GM21360 (cell line): ENCODE results near the gene LIMS2.
A peak's percentile ranks its signal among the peaks of the same experiment; 100 is the strongest.

Experiments used
- ATAC-seq: cut with Tn5 transposase; IDR thresholded peaks from one replicate; pipeline ENCODE4 v1.9.1; 2021; ENCODE audit warnings: mild to moderate bottlenecking, moderate library complexity; ENCODE audit not compliant: unreplicated experiment

LIMS2 gene

DNA sequence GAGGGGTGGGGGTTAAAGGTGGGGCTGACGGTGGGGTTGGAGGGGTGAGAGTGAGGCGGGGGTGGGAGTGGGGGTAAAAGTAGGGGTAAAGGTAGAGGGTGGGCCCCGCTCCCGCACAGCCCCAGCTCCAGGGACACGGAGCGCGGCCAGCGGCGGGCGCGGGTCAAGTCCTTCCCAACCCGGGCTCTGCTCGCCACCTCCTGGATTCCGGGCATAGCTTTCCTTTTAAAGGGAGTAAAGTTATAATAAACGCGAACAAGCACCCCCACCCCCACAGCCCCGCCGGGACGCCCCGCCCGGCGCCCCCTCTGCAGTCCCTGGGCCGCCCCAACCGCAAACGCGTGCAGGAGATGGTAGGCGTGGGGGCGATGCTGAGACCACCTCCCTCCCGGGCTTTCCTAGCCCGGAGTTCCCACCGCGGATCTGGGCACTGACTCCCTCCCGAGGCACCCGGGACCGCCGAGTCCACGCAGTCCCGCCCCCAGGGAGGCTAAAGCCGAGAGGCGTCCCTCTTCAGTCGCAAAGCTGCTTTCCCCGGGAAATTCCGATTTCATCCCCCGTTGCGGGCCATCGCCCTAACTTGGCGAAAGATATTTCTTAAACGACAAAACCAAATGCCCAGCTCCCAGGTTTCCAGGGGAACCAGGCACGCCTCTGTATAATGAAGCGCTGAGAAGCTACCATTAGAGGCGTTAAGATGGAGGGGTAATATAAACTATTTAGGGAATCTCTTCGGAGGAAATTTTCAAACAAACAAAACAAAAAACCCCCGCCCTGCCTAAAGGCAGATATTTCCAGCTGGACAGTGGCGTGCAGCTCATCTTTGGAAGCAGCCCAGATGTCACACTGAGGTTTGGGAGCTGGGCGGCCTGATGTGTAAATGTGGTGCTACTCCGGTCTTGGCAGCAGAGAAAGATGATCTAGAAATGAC is at the start of gene LIMS2:
TSS of gene LIMS2 (minus strand) at position 200 of the 931 bp plus-strand sequence. CDS start 506 bp downstream, outside the sequence.
- no peak for ATAC-seq

GRCh38 chr2:127722807-127723206 is 47.5 kb upstream of the LIMS2 start:
- ATAC-seq: no peak

- ATAC-seq: no peak
These were observed 46.6 kb upstream of the LIMS2 start for GRCh38 chr2:127721978-127722355.

- ATAC-seq: no peak
These were observed 46.1 kb upstream of the LIMS2 start for GRCh38 chr2:127721311-127721977.

DNA sequence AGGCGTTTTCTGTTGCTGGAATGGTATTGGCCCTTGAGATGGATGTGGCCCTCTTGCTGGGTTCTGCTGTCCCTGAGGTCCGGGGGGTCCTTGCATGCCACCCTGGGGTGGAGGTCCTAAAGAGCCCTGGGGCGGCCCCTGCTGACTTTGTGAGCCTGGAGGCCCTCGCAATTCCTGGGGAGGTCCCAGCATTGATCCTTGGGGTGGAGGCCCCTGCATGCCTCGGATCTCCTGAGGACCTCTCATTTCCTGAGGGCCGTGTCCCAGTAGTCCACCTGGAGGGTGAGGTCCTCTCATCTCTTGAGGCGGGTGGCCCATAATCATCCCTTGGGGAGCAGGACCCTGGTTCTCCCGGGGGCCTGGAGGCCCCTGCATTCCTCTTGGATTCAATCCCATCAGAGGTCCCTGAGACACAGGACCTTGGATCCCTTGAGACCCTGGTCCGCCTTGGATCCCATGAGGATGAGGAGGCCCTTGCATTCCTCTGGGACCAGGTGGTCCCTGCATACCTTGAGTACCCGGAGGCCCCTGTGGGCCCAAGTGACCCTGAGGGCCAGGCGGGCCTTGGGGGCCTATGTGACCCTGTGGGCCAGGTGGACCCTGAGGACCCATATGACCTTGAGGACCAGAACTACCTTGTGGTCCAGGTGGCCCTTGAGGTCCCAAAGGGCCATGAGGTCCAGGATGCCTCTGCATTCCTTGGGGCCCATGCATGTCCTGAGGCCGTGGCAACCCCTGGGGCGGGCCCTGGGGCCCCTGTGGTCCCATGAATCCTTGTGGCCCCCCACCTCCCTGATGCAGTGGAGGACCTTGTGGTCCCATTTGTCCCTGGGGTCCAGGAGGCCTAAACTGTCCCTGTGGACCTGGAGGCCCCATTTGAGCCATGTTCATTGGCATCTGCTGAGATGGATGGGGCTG is 44.2 kb upstream of the LIMS2 start:
- ATAC-seq: no peak

- ATAC-seq: no peak
These were observed 42.9 kb upstream of the LIMS2 start for GRCh38 chr2:127718271-127718670.

DNA sequence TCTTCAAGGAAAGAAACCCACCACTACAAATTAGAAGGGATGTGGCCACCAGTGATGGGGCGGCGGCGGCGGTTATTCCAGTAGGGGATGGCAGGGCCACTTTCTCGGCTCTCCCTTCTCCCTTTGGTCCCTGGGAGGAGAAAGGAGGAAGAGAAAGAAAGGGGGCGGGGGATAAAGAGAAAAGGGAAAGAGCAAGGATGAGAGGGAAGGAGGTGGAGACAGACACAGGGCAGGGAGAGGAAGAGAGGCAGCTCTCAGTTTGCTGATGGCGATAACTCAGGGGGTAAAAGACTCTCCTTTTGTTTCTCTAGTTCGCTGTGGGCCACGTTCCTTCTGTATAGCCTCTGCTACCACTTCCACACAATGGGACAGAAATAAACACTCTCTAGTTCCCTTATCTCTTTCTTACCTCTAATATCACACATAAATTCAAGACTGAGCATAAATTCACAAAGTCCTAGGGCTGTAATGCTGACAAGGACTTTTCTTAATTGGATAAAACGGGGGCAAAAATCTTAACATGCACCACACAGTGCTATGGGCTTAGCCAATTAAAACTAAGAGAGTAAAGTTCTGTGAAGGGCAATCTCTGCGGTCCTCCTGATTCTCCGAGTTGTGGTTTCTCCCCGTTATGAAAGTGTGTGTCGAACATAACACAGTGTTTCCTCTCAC is 40.6 kb upstream of the LIMS2 start:
- ATAC-seq: no peak

DNA sequence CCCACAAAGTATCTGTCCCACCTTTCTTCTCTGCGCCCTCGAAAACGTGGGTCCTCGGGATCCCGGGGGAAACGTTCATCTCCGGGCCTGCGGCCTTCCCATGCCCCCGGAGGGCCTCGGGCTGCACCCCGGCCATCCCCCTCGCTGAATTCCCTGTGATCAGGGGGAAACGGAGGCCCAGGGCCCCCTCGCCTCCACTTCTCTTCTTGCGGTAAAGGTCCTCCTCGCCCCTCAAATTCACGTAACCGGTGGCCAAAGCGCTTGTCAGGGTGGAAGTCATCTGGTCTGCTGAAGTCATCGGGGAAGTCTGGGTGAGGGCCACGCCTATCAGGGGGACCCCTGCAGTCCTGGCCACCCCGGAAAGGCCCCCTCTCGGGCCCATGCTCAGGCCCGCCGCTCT is 38.2 kb upstream of the LIMS2 start:
- no peak for ATAC-seq

DNA sequence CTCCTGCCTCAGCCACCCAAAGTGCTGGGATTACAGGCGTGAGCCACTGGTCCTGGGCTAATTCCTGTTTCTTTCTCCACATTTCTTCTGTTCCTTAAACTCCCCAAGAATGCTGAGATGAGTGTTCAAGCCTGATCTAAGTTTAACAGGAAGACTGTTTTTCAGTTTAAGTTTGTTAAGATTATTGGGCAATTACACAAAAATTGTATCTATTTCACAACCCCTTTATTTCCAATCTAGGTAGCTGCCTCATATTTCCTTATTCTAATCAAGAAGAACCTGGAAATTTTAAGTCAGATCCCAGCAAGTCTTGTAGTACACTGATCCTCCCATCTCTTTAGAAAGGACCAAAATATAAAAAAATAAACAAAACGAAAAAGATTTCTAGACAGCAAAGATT is 37.7 kb upstream of the LIMS2 start:
- no peak for ATAC-seq

DNA sequence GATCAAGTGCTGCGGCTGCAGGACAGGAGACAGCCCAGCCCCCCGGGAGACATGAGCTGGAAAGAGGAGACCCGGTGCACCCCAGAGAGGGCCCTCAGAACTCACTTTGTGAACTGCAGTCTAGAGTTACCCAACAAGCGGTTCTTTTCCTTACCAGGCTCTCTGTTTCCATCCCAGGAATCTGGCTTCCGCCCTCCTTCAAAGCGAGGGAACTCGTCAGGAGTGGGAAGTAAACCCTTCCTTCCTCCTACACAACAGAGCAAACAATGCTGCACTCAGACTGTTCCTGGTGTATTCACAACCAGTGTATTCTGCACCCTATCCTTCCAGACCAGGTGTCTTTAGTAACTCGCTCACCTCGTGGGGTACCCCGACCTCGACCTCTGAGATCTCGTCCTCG is 34.0 kb upstream of the LIMS2 start:
- no peak for ATAC-seq

- ATAC-seq: no peak
These were observed 32.7 kb upstream of the LIMS2 start for GRCh38 chr2:127707890-127708648.

DNA sequence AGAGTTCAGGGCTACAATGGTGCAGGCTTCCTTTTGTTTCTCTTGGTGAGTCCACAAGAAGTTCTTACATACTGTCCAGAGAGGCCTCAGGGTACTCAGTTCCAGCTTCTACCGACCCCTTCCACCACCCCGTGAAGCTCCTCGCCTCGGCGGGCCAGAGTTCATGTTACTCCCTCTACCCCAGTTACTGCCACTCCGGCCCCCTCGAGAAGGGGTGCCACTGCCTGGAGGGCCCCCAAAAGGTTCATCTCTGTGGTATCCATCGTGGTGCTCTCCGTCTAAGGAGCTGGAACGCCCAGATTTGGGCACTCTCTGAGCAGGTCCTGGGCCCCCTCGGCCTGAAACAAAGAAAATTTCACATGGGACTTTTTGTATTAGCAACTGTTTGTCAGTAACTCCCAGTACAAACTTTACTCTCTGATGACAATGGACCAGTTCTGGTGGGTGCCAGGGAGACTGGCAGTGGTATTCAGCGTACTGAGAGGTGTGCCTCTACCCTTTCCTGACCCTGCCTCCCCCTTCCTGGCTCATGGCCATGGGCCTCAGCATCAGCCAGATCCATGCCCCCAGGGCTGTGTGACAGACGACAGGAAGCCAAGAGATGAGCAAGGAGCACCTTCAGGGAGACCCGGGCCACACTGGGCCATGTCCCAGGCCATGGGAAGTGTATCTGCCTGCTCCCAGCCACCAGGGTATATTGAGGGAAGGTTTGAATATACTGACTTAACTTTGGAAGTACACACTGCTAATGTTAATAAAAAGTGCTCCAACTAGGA is 31.1 kb upstream of the LIMS2 start:
- ATAC-seq: no peak

- ATAC-seq: no peak
These were observed 30.2 kb upstream of the LIMS2 start for GRCh38 chr2:127705391-127706065.

GRCh38 chr2:127704641-127705390 is 29.5 kb upstream of the LIMS2 start:
- ATAC-seq: no peak

DNA sequence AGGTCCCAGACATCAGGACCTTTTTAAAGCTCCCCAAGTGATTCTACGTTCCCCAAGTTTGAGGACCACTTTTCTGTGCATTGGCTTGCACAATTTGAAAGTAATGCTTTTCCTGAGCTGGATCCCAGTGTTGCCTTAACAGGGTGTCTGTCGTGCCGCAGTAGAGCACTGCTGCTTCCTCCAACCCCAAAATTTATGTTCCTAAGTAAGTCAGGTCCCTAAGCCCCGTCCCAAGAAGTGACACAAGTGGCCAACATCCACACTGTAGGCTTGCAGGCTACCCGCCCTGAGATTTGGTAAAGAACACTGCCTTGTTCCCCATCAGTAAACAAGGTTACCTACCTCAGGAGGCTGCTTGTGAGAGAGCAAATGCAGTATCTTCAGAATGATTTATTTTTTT is 28.0 kb upstream of the LIMS2 start:
- ATAC-seq: no peak

DNA sequence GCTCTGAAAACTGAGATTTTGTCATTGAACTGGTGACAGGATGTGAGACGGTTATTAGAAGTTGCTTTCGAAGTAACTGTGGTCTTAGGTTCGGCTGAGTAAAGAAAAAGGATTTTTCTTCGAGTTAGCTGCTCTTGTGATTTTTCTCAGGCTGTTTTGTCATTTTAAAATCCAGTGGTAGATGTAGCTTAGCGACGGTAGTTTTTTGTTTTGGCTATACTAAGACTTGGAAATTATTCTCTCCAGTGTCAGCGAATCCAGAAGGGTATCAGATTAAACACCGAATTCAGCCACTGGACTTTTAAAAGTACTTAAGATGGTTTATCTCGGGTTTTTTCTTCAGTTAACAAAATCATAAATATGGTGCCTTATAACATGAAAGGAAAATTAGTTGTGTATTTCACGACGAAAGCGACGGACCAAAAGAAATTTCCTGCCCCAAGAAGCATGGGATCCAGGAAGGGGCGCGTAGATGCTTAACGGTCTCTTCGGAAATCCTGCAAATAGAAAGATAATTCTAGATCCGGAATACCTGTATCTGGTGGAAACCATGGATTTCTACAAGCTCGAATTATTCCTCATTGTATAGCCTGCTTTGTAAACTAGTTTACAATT is 27.2 kb upstream of the LIMS2 start:
- ATAC-seq: no peak

DNA sequence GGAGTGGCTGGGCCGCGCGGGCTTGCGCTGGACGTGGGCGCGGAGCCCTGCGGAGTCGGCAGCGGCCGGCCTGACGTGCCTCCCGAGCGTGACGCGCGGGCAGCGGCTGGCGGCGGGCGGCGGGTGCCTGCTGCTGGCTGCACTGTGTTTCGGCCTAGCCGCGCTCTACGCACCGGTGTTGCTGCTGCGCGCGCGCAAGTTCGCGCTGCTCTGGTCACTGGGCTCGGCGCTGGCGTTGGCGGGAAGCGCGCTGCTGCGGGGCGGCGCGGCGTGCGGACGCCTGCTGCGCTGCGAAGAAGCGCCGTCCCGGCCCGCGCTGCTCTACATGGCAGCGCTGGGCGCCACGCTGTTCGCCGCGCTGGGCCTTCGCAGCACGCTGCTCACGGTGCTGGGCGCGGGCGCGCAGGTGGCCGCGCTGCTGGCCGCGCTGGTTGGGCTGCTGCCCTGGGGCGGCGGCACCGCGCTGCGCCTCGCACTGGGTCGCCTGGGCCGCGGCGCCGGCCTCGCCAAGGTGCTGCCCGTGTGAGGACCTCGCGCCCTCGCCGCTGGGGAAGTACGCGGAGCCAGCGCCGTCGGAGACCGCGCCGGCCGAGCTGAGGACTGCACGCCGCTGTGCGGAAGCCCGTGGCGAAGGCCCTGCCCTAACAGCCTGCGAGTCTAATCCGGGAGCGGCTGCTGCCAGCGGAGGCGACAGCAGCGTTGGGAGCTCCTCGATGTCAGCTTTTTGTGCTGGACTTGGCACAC is 26.5 kb upstream of the LIMS2 start:
- peak; percentile 48 for ATAC-seq
